ENCODE measurements around the gene FAM120A. TPM values are rescaled to one million over a fixed set of nuclear protein-coding genes. Genes with fewer than 3 reads are reported as not detected.

Gene FAM120A
- total RNA-seq, 1 experiment from 2014 or later = 73.3 TPM

DNA sequence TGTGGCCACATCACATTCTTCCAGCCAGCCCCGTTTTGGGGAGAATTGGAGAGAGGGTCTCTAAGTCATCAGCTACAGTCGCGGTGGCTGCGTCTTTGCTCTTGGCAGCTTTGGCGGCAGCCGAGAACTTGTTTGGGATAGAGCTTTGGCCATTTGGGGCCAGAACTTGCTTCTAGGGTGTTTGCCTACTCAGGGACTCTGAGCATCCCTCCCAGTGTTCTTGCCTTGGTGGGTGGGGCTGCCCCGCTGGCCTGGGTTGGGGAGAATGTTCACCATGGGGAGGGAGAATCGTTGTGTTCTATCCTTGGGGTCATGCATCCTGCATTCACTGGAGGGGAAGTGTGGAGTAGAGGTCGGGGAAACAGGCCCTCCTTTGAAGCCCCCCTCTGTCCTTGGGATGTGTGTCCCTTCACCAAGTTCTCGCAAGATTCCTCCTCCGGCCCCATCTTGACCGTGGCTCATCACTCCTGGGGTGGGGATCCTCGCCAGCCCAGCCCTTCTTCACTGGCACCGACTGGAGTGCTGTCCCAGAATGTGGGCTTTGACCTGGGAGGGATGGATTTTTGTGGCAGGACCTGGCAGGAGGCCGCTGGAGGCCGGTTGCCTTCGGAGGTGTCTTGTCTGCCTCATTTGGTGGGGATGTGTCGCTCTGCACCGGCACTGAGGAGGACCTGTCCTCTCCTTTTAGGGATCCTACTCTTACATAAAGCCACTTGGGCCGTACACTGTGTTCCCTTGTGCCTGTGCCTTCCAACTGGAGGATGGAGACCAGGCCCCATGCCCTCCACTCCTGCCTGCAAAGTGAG is 128.4 kb downstream of the FAM120A start:
- Histone ChIP-seq H3K27ac (no peak overlapping the region), H3K4me3 (no peak overlapping the region), H3K9me3 (replicated peaks) (no peaks in the 10 kb centered on the region), H3K36me3 (no peaks in the 10 kb centered on the region), H3K4me1 (replicated peaks) (peaks cover 21% of the 10 kb centered on the region), H3K27me3 (replicated peaks) (no peaks in the 10 kb centered on the region)
- peak in 1 of 2 experiments; percentile 34 for DNase-seq (ENCODE audit: low read depth in 1 of 2, low spot score in 2 of 2)

DNA sequence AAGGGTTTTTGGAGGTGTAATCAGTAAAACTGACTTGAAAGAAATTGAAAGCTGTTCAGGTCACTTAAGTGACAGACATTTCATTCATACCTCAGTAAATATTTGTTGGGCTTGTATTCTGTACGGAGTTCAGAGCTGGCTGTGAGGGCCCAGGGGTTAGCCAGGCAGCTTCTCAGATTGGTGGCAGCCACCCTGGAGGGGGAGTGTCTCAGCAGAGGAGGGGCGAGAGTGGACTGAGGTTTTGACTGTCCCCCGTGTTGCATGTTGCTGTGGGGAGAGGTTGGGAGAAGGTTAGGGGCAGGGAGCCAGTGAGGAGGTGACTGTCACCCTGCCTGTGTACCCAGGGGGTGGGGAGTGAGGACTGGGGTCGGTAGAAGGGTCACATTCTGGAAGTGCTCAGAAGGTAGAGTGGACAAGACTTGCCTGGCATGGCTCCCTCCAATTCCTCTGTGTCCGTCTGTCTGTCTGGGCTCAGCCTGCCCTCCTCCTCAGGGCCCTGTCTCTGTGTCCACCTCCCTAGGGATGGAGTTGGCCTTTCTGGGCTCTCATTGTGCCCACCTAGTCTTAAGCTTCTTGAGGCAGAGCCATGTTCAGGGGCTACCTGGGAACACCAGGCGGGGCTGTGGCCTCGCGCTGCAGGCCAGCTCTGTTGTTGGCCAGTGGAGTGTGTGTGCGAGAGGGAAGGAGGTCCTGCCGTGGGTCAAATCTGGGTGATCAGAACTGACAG is 129.3 kb downstream of the FAM120A start:
- peak in 1 of 2 experiments; percentile 28 for DNase-seq (ENCODE audit: low read depth in 1 of 2, low spot score in 2 of 2)
- Histone ChIP-seq H3K36me3 (no peaks in the 10 kb centered on the region), H3K27ac (no peak overlapping the region), H3K9me3 (replicated peaks) (no peaks in the 10 kb centered on the region), H3K4me3 (no peak overlapping the region), H3K27me3 (replicated peaks) (no peaks in the 10 kb centered on the region), H3K4me1 (replicated peaks) (peaks cover 13% of the 10 kb centered on the region)

DNA sequence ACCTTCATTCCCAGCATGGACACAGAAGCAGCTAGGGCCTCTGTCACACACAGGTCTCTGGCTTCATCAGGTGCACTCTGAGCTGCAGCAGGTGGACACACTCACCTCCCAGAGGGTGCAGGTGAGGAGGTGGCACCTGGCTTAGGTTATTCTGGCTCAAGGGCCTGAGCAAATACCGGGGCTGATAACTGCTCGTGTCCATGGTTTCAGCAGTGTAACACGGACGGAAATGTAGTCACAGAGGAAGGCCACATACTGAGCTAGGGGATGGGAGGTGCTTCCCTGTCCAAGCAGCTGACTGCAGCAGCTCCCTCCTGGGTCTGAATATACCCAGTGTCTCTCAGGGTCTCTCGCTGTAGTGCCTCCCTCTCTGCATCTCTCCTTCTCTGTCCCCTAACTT is 130.6 kb downstream of the FAM120A start:
- no peak overlapping the region for H3K4me3 ChIP-seq
- no peaks in the 10 kb centered on the region for H3K36me3 ChIP-seq
- no peaks in the 10 kb centered on the region for H3K27me3 ChIP-seq (replicated peaks)
- peaks cover 13% of the 10 kb centered on the region for H3K4me1 ChIP-seq (replicated peaks)
- no peak overlapping the region for H3K27ac ChIP-seq
- DNase-seq (ENCODE audit: low read depth in 1 of 2, low spot score in 2 of 2) = peak in 1 of 2 experiments; percentile 22
- H3K9me3 ChIP-seq (replicated peaks) = no peaks in the 10 kb centered on the region

DNA sequence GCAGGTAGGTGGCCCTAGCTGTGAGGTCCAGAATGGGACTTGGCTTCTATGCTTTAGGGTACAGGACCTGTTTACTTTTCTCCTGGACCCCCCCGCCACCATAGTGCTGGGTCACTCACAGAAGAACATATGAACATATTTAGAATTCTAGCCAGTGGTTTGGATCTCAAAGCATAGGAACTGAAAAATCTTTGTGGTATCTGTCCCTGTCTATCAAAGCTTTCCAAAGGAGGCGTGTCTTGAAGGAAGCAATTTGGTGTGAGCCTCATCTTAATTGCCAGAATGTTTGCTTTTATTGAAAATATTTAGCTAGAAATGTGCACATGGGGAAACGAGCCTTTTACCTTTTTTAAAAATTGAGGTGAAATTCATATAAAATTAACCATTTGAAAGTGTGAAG is 131.1 kb downstream of the FAM120A start:
- Histone ChIP-seq H3K27ac (no peak overlapping the region), H3K9me3 (replicated peaks) (no peaks in the 10 kb centered on the region), H3K4me1 (replicated peaks) (peaks cover 9% of the 10 kb centered on the region), H3K27me3 (replicated peaks) (no peaks in the 10 kb centered on the region), H3K4me3 (no peak overlapping the region), H3K36me3 (no peaks in the 10 kb centered on the region)
- no peak for DNase-seq (ENCODE audit: low read depth in 1 of 2, low spot score in 2 of 2)

DNA sequence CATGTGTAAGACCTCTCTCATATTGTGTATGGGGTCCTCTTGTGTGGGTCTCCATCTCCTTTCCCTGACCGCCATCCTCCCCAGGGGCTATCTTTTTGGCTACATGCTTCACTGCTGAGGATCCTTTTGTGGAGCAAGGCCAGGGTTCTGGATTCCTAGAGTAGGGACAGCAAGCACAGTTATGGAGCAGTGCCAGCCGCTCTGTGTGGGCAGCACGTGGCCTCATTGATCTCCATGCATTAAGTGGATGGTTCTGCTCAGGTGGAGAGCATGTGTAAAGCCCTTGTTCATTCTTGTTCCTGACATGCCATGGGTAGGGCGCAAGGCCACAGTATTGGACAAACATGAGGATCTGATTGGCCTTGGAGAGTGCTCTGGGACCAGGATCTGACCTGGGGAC is 133.8 kb downstream of the FAM120A start:
- no peak for DNase-seq (ENCODE audit: low read depth in 1 of 2, low spot score in 2 of 2)
- H3K4me3 ChIP-seq = no peak overlapping the region
- no peaks in the 10 kb centered on the region for H3K27me3 ChIP-seq (replicated peaks)
- no peak overlapping the region for H3K27ac ChIP-seq
- H3K9me3 ChIP-seq (replicated peaks) = no peaks in the 10 kb centered on the region
- no peaks in the 10 kb centered on the region for H3K4me1 ChIP-seq (replicated peaks)
- no peaks in the 10 kb centered on the region for H3K36me3 ChIP-seq

DNA sequence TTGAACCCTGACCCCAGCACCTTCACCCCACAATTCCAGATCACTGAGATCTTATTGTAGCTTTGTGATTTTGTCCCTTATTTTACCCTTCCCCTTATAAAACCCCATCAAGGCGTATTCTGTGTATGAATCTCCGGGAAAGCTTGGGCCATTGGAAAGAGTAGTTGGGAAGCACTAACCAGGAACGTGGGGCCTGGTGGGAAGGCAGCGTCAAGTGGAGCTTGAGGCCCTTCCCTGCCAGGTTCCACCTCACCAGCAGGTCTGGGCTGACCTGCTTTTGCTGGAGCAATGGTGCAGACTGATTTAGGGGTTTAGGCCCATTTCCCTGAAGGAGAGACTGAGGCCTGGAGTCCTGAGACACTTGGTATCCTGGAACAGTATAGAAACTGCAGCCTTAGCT is 134.2 kb downstream of the FAM120A start:
- no peaks in the 10 kb centered on the region for H3K4me1 ChIP-seq (replicated peaks)
- DNase-seq (ENCODE audit: low read depth in 1 of 2, low spot score in 2 of 2) = peak in 1 of 2 experiments; percentile 7
- H3K27ac ChIP-seq = no peak overlapping the region
- H3K36me3 ChIP-seq = no peaks in the 10 kb centered on the region
- H3K9me3 ChIP-seq (replicated peaks) = no peaks in the 10 kb centered on the region
- no peaks in the 10 kb centered on the region for H3K27me3 ChIP-seq (replicated peaks)
- H3K4me3 ChIP-seq = no peak overlapping the region

DNA sequence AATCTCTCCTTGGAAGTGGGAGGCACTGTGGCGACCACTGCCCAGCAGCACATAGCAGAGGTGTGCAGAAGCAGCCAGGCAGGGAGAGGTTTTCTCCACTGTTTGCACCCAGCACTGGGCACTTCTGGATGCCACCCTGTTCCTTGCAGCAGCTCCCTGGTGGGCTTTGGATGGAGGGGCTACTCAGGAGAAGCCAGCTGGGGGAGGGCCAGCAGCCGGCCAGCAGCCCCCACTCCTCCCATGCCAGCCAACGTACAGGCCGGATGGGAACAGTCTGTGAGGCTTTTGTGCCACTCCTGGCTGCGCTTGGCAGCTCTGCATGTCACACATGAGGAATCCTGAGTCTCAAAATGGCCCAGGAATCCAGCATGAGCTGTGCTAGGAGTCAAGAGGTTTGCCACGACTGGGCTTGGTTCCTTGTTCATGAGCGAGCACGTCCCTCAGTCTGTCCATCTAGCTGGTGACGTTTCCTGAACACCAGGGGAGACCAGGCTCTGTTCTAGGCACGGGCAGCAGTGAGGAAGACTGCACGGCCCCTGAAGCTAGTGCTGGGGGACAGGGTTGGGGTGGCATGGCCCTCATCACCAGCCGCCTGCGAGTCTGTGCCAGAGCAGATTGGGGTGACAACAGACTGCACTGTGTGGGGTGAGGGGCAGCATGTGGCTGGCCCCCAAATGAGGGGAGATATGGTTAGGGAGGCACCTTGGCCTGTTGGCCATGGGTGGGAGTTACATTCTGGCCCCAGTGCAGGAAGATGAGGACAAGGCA is 135.0 kb downstream of the FAM120A start:
- DNase-seq (ENCODE audit: low read depth in 1 of 2, low spot score in 2 of 2) = peak in 1 of 2 experiments; percentile 28
- no peaks in the 10 kb centered on the region for H3K4me1 ChIP-seq (replicated peaks)
- H3K36me3 ChIP-seq = no peaks in the 10 kb centered on the region
- H3K27ac ChIP-seq = no peak overlapping the region
- no peak overlapping the region for H3K4me3 ChIP-seq
- H3K27me3 ChIP-seq (replicated peaks) = no peaks in the 10 kb centered on the region
- H3K9me3 ChIP-seq (replicated peaks) = no peaks in the 10 kb centered on the region

DNA sequence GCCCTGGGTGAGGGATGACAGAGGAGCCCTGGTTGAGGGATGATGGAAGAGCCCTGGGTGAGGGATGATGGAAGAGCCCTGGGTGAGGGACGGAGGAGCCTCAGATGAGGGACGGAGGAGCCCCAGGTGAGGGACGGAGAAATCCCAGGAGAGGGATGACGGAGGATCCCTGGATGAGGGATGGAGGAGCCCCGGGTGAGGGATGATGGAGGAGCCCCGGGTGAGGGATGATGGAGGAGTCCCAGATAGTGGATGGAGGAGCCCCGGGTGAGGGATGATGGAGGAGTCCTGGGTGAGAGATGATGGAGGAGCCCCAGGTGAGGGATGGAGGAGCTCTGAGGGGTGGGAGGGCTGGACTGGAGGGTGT is 135.8 kb downstream of the FAM120A start:
- Histone ChIP-seq H3K9me3 (replicated peaks) (no peaks in the 10 kb centered on the region), H3K4me1 (replicated peaks) (no peaks in the 10 kb centered on the region), H3K27ac (no peak overlapping the region), H3K36me3 (no peaks in the 10 kb centered on the region), H3K4me3 (no peak overlapping the region), H3K27me3 (replicated peaks) (no peaks in the 10 kb centered on the region)
- no peak for DNase-seq (ENCODE audit: low read depth in 1 of 2, low spot score in 2 of 2)

DNA sequence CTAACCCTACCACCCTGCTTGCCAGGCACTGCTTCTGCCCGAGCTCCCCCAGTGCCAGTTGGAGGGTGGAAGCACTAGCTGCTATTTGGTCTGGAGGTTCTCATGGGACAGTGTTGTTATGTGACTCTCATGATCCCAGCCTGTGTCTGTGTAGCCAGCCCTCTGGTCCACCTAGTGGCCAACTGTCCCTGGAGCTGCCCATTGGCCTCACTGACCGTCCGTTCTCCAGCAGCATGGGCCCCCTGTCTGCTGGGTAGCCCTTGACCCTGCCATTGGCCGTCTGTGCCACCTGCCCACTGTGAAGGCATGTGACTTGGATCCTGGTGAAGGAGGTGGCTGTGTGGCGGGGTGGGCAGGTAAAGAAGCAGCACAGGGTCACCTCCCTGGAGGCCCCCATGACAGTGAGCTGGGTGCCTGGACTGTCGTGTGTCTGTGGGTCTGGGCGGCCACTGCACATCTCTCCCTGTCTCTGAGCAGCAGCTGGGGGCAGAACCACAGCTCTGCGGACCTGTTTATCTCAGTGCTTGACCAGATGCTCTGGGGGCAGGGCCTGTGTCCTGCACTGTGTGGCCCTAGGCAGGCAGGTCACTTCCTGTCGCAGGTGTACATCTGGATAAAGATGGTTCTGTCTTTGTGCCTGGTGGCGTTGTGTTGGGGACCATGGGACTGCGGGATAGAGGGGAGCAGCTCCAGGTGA is 136.3 kb downstream of the FAM120A start:
- H3K4me3 ChIP-seq = no peak overlapping the region
- H3K27me3 ChIP-seq (replicated peaks) = no peaks in the 10 kb centered on the region
- no peak overlapping the region for H3K27ac ChIP-seq
- no peaks in the 10 kb centered on the region for H3K9me3 ChIP-seq (replicated peaks)
- H3K4me1 ChIP-seq (replicated peaks) = no peaks in the 10 kb centered on the region
- H3K36me3 ChIP-seq = no peaks in the 10 kb centered on the region
- DNase-seq (ENCODE audit: low read depth in 1 of 2, low spot score in 2 of 2) = peak in 1 of 2 experiments; percentile 39

DNA sequence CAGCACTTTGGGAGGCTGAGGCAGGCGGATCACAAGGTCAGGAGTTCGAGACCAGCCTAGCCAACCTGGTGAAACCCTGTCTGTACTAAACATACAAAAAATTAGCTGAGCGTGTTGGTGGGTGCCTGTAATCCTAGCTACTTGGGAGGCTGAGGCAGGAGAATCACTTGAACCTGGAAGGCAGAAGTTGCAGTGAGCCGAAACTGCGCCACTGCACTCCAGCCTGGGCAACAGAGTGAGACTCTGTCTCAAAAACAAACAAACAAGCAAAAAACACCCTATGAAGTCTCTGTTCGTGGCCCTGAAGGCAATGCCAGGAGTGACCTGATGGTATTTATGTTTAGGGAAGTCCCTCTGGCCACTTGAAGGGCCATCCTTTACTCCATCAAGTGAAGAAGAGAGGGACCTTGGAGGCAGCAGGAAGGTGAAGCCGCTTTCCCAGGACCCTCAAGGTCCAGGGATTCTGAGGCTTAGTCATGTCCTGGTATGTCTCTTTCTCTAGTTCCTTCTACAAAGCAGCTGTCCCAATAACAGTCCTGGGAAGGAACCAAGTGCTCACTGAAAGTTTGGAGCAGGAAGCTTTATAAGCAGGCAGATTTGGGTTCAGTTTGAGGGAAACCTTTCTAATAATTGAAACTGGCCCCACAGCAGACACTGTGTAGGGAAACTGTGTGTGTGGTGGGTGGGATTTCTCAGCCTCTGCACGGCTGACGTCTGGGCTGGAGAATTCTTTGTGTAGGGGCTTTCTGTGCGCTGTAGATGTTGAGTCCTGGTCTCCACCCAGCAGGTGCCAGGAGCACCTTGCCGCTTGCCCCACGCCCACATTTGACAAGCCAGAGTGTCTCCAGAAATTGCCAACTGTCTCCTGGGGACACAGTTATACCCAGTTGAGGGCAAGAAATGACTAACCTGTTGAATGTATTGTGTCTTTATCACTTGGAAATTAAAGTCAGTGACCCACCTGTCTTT is 137.4 kb downstream of the FAM120A start:
- Histone ChIP-seq H3K4me3 (no peak overlapping the region), H3K27ac (no peak overlapping the region), H3K36me3 (no peaks in the 10 kb centered on the region), H3K9me3 (replicated peaks) (no peaks in the 10 kb centered on the region), H3K27me3 (replicated peaks) (no peaks in the 10 kb centered on the region), H3K4me1 (replicated peaks) (no peaks in the 10 kb centered on the region)
- DNase-seq (ENCODE audit: low read depth in 1 of 2, low spot score in 2 of 2) = peak in 1 of 2 experiments; percentile 12

DNA sequence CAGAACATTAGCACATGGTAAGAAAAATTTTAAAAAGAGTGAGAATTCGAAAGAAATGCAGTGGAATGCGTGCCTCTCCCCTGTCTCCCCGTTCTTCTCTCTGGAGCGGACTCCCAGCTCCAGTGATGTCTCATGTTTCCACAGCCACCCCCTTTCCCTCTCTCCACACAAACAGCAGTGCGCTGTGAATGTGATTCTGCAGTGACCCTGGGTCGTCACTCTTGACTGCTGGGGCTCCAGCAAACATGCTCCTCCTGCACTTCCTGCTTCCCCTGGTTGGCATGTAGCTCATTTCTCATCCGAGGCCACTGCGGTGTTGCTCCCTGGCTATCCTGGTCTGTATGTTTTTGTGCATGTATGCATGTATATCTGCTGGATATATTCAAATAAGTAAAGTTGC is 138.2 kb downstream of the FAM120A start:
- H3K4me1 ChIP-seq (replicated peaks) = no peaks in the 10 kb centered on the region
- no peaks in the 10 kb centered on the region for H3K36me3 ChIP-seq
- no peaks in the 10 kb centered on the region for H3K27me3 ChIP-seq (replicated peaks)
- no peaks in the 10 kb centered on the region for H3K9me3 ChIP-seq (replicated peaks)
- H3K4me3 ChIP-seq = no peak overlapping the region
- no peak for DNase-seq (ENCODE audit: low read depth in 1 of 2, low spot score in 2 of 2)
- H3K27ac ChIP-seq = no peak overlapping the region

DNA sequence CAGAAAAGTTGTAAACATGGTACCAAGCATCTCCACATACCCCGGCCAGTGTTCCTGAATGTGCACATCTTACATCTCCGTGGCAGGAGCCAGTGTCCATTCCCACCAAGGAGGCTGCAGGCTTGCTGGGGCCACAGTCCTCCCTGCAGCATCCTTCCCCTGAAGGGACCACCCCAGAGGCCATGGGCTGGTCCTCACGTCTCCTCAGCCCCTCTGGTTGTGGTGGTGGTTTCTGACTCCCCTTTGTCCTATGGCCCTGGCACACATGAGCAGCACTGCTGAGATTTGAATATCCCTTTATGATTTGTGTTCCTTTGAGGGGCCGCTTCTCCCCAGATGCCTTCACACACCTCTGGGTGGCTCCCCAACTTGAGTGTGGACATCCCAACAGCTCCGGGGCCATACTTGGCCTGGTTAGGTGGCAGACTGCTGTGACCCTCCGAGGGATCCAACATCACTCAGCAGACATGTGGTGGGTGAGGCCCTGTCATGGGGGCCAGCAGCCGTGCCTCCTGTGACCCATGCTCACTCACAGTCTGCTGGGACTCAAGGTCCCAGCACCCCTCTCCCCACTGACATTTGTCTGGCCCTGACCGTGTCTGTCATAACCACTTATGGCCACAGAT is 139.2 kb downstream of the FAM120A start:
- H3K9me3 ChIP-seq (replicated peaks) = no peaks in the 10 kb centered on the region
- DNase-seq (ENCODE audit: low read depth in 1 of 2, low spot score in 2 of 2) = peak in 1 of 2 experiments; percentile 31
- no peaks in the 10 kb centered on the region for H3K4me1 ChIP-seq (replicated peaks)
- H3K4me3 ChIP-seq = no peak overlapping the region
- no peaks in the 10 kb centered on the region for H3K36me3 ChIP-seq
- no peaks in the 10 kb centered on the region for H3K27me3 ChIP-seq (replicated peaks)
- no peak overlapping the region for H3K27ac ChIP-seq

Measured in SJSA1 (cell line).